IPS-NIHi11 (cell line): ENCODE measurements around the gene MYRF.

Source experiments
- DNase-seq: peaks from one replicate; pipeline ENCODE4 v3.0.0; 2012; ENCODE audit warnings: mixed read lengths, low spot score

Gene MYRF

DNA sequence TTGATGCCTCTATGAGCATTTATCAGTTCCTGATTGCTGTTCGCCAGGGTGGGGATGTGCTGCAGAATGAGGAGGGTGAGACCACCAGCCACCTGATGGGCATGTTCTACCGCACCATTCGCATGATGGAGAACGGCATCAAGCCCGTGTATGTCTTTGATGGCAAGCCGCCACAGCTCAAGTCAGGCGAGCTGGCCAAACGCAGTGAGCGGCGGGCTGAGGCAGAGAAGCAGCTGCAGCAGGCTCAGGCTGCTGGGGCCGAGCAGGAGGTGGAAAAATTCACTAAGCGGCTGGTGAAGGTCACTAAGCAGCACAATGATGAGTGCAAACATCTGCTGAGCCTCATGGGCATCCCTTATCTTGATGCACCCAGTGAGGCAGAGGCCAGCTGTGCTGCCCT is 43.0 kb downstream of the MYRF start:
- no peak for DNase-seq

- DNase-seq, result no peak
Measured at GRCh38 chr11:61795876-61796526, 43.6 kb downstream of the MYRF start.

- DNase-seq, result peak; percentile 62
Measured at GRCh38 chr11:61797263-61797944, 45.0 kb downstream of the MYRF start.

DNA sequence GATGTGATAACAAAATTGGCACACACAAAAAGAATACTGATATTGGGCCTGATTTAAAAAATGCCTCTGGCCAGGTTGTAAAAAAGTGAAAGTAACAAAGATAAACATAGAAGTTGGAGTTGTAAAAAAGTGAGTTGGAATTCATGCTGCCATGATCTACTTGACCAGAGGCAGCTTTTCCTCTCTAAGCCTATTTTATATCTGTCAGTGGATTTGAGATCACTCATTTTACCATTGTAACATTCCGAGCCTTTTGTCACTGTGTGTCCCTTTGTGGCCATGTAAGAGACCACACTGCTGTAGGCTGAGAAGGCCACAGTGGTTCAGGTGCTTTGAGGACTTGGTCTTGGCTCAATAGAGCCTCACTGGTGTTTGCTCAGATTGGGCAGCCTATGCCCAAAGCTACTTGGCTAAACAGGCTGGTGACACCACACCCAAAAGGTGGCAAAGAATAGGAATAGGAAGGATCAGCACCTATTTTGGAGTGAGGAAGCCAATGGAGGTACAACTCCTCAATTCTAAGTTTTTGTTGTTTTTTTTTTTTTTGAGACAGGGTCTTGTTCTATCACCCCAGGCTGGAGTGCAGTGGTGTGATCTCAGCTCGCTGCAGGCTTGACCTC is 47.3 kb downstream of the MYRF start:
- DNase-seq, result no peak

GRCh38 chr11:61800331-61801281 is 48.2 kb downstream of the MYRF start:
- no peak for DNase-seq

DNA sequence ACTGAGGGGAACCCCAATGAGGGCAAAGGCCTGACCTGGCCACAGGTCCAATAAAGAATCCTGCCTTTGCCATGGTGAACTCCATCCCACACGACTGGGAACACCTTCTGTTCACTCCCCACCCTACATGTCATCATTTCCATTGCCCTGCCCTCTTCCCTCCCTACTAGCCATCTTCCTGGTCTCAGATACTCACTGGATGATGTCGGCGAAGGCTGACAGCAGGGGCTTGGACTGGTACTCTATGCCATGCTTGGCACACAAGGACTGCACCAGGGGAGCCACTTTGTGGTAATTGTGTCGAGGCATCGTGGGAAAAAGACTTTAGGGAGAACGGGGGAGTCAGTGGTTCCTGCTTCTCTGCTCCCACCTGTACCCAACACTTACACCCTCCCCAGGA is 50.2 kb downstream of the MYRF start:
- no peak for DNase-seq

DNA sequence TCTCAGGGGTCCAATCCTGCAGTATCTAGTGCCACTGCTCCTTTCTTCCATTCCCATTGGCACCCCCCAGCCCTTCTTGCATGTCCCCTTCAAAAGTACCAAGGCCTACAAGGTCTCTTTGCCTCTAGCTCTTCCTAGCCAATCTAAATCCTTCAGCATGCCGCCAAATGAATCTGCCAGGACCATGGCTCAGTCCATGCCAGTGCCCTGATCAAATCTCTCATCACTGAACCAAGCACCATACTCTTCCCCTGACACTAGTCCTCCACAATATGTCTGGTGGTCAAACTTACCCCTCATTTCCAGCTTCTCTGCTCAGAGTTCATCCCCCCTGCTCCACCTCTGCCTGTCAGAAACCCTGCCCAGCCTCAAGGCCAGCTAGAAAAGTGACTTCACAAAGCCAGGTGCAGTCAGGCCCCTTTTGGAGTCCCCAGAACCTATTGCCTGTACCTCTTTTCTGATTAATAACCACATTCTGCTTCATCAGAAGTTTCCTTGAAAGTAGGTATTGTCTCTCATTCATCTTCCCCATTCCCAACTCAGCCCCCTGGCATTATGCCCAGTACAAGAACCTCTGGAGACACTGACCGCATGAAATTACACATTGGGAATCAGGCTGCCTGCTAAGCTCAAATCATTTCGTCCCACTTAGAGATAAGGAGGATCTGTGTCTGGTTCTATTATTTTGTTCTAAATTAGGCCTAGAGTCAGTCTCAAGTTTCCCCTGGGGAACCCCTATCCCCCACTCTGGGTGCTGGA is 51.6 kb downstream of the MYRF start:
- no peak for DNase-seq

GRCh38 chr11:61805146-61805545 is 52.7 kb downstream of the MYRF start:
- DNase-seq, result no peak

GRCh38 chr11:61806785-61807184 is 54.3 kb downstream of the MYRF start:
- no peak for DNase-seq

GRCh38 chr11:61810671-61811175 is 58.3 kb downstream of the MYRF start:
- no peak for DNase-seq

- DNase-seq, result no peak
Measured at GRCh38 chr11:61811831-61812230, 59.4 kb downstream of the MYRF start.

- no peak for DNase-seq
Measured at GRCh38 chr11:61812736-61813411, 60.4 kb downstream of the MYRF start.

DNA sequence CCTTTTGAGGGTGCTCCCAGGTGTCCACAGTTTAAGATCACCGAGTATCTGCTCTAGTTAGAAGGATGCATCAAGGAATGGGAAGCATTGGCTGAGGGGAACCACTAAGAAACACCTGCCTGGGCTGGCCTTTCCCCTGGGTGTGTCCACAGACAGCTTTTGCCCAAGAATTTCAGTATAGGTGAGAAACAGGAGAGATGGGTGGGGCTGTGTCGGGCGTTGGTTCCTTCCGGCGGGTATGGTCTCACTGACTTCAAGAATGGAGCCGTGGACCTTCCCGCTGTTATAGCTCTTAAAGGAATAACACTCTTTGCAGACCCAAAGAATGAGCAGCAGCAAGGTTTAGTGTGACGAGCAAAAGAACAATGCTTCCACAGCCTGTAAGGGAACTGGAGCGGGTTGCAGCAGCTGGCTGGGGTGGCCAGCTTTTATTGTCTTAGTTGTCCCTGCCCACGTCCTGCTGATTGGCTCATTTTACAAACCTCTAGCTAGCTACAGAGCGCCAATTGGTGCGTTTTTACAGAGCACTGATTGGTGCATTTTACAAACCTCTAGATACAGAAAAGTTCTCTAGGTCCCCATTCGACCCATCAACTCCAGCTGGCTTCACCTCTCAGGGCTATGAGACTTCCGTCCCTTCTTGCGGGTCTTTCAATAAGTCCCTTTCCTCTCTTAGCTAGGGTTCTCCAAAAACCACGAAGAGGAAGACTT is 62.0 kb downstream of the MYRF start:
- DNase-seq, result no peak

GRCh38 chr11:61814958-61815789 is 62.7 kb downstream of the MYRF start:
- DNase-seq, result peak; percentile 97

DNA sequence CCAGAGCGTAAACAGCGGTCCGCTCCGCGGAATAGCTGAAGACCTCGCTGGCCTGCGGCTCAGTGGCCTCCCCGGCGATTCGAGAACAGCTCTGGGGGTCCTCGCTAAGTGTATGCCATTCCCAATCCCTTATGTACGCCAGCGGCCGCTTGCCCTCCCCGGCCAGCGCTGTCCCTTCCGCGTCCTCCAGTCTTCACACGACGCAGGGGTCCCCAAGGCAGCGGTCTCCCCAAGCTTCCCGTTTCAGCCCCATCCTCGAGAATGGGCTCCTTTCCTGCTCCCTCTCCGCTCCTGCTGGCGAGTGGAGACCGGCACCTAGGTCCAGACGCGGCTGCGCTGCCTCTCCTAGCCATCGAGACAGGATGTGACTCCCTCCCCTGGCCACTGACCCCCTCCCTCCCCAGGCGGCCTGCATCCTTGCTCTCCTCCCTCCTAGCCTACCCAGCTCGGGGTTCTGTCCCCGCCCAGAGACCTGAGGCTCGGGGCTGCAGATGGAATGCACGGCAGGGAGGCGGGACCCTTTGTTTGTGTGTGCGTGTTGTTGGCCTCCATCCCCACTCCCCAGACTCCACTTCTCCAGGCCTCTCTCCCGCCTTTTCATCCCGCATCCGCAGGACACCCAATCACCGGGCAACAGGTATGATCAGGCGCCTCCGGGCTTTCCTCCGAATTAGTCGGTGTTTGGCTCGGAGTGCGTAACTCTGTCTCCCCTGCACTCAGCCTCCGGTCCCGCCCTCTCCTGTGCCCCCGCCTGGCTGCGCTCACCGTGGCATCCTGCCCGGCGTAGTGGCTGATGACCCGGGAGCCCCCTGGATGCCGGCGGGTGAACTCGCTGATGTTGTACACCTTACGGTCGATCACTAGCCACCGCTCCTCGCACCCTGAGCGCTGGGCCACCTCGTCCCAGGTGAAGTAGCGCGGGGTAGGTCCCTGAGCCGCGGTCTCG is 63.6 kb downstream of the MYRF start:
- DNase-seq, result peak; percentile 68

- DNase-seq, result peak; percentile 95
Measured at GRCh38 chr11:61816736-61817455, 64.5 kb downstream of the MYRF start, which contains the start of gene FADS1. TSS of gene FADS1 (minus strand) at chr11:61817003. CDS start at chr11:61816929, 74 bp downstream.
